Measurements from ENCODE around the gene CCNL2.
"Not testable (repeated sequence)": the region's sequence is repeated elsewhere in the genome, so short reads cannot be mapped to it uniquely, and the experiment has no call there.

CCNL2 gene

DNA sequence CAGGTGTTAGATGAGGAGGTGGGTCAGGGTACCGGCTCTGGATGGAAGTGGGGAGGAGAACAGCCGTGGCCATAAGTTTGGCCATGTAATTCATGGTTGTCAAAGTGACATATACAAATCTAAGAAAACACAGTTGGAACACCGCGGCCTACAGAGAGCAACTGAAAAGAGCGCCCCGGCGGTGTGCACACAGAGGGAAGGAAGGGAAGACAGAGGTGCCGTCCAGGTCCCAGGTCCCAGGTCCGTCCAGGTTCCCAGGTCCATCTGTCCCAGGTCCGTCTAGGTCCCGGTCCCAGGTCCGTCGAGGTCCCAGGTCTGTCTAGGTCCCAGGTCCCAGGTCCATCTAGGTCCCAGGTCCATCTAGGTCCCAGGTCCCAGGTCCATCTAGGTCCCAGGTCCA, 12.5 kb upstream of the CCNL2 start:
- Histone ChIP-seq H2BK15ac (ENCODE audit: low read depth, poor library complexity, severe bottlenecking) (no peak overlapping the region), H3K36me3 (ENCODE audit: control insufficient read depth in 1 of 2, insufficient read depth in 2 of 2, low read depth in 1 of 2, low read length in 2 of 2) (peaks cover 4 to 6% of the 10 kb centered on the region in 2 experiments), H3K4ac (ENCODE audit: low read depth in 1 of 2, low read length in 2 of 2) (no peak overlapping the region), H4K91ac (ENCODE audit: low read length) (no peak overlapping the region), H2BK12ac (ENCODE audit: low read length in 2 of 2) (no peak overlapping the region), H3K4me1 (ENCODE audit: control insufficient read depth, insufficient read depth, low read depth, low read length) (peaks cover 4% of the 10 kb centered on the region), H3K9ac (ENCODE audit: low read length) (no peak overlapping the region), H3K23ac (ENCODE audit: low read length in 2 of 2) (no peak overlapping the region), H2BK5ac (ENCODE audit: low read depth, low read length, poor library complexity, severe bottlenecking) (no peak overlapping the region), H3K14ac (ENCODE audit: low read length in 2 of 2) (no peak overlapping the region), H2AFZ (ENCODE audit: low read depth, low read length) (no peak overlapping the region), H3K79me1 (replicated peaks; ENCODE audit: low read length, poor library complexity, severe bottlenecking) (peaks cover 8% of the 10 kb centered on the region), H3K27me3 (ENCODE audit: control insufficient read depth in 1 of 2, insufficient read depth in 1 of 2, low read length in 2 of 2) (no peaks in the 10 kb centered on the region), H3K27ac (ENCODE audit: low read length, poor library complexity, severe bottlenecking) (no peak overlapping the region), H3K4me3 (ENCODE audit: insufficient read depth in 1 of 2, low read depth in 1 of 2, low read length in 2 of 2) (no peak overlapping the region), H4K8ac (ENCODE audit: low read length) (no peak overlapping the region), H3K9me3 (ENCODE audit: control insufficient read depth, low read length) (no peaks in the 10 kb centered on the region), H3K4me2 (ENCODE audit: low read length, poor library complexity, severe bottlenecking) (no peak overlapping the region), H2AK5ac (ENCODE audit: low read length, severe bottlenecking) (no peak overlapping the region), H3K18ac (ENCODE audit: low read depth in 1 of 2, low read length in 2 of 2) (no peak overlapping the region), H2BK120ac (ENCODE audit: low read depth, low read length) (no peak overlapping the region)
- WGBS = 97% methylated on average over 13 of the region's 13 CpGs
- no peak for DNase-seq

GRCh38 chr1:1410238-1410637, 11.1 kb upstream of the CCNL2 start:
- DNase-seq; H2AK5ac ChIP-seq (ENCODE audit: low read length, severe bottlenecking); H3K23ac ChIP-seq (ENCODE audit: low read length in 2 of 2); H3K27ac ChIP-seq (ENCODE audit: low read length, poor library complexity, severe bottlenecking); H3K18ac ChIP-seq (ENCODE audit: low read depth in 1 of 2, low read length in 2 of 2); H4K8ac ChIP-seq (ENCODE audit: low read length); H3K4me3 ChIP-seq (ENCODE audit: insufficient read depth in 1 of 2, low read depth in 1 of 2, low read length in 2 of 2); H3K9me3 ChIP-seq (ENCODE audit: control insufficient read depth, low read length); H2BK5ac ChIP-seq (ENCODE audit: low read depth, low read length, poor library complexity, severe bottlenecking); H2AFZ ChIP-seq (ENCODE audit: low read depth, low read length); H2BK120ac ChIP-seq (ENCODE audit: low read depth, low read length); H2BK15ac ChIP-seq (ENCODE audit: low read depth, poor library complexity, severe bottlenecking); H3K9ac ChIP-seq (ENCODE audit: low read length); H4K91ac ChIP-seq (ENCODE audit: low read length); H3K4ac ChIP-seq (ENCODE audit: low read depth in 1 of 2, low read length in 2 of 2); H3K4me2 ChIP-seq (ENCODE audit: low read length, poor library complexity, severe bottlenecking); H3K27me3 ChIP-seq (ENCODE audit: control insufficient read depth in 1 of 2, insufficient read depth in 1 of 2, low read length in 2 of 2); H3K14ac ChIP-seq (ENCODE audit: low read length in 2 of 2); H2BK12ac ChIP-seq (ENCODE audit: low read length in 2 of 2): not testable (repeated sequence)
- H3K4me1 ChIP-seq (ENCODE audit: control insufficient read depth, insufficient read depth, low read depth, low read length) = peaks cover 14% of the 10 kb centered on the region
- peaks cover 12 to 13% of the 10 kb centered on the region in 2 experiments for H3K36me3 ChIP-seq (ENCODE audit: control insufficient read depth in 1 of 2, insufficient read depth in 2 of 2, low read depth in 1 of 2, low read length in 2 of 2)
- WGBS = 76% methylated on average over 4 of the region's 8 CpGs
- H3K79me1 ChIP-seq (replicated peaks; ENCODE audit: low read length, poor library complexity, severe bottlenecking) = peaks cover 13% of the 10 kb centered on the region

GRCh38 chr1:1407636-1408318, 8.6 kb upstream of the CCNL2 start:
- Histone ChIP-seq H3K4ac (ENCODE audit: low read depth in 1 of 2, low read length in 2 of 2) (peak overlapping the region; percentile 63 to 96), H3K4me2 (ENCODE audit: low read length, poor library complexity, severe bottlenecking) (peak overlapping the region; percentile 23), H3K18ac (ENCODE audit: low read depth in 1 of 2, low read length in 2 of 2) (peak overlapping the region; percentile 88 to 89), H4K91ac (ENCODE audit: low read length) (peak overlapping the region; percentile 36), H3K27ac (ENCODE audit: low read length, poor library complexity, severe bottlenecking) (peak overlapping the region; percentile 15), H2AK5ac (ENCODE audit: low read length, severe bottlenecking) (no peak overlapping the region), H4K8ac (ENCODE audit: low read length) (peak overlapping the region; percentile 93), H3K4me1 (ENCODE audit: control insufficient read depth, insufficient read depth, low read depth, low read length) (peaks cover 15% of the 10 kb centered on the region), H3K23ac (ENCODE audit: low read length in 2 of 2) (no peak overlapping the region), H2BK12ac (ENCODE audit: low read length in 2 of 2) (no peak overlapping the region), H3K4me3 (ENCODE audit: insufficient read depth in 1 of 2, low read depth in 1 of 2, low read length in 2 of 2) (peak overlapping the region; percentile 91 to 95), H2BK120ac (ENCODE audit: low read depth, low read length) (peak overlapping the region; percentile 87), H2AFZ (ENCODE audit: low read depth, low read length) (no peak overlapping the region), H3K9me3 (ENCODE audit: control insufficient read depth, low read length) (no peaks in the 10 kb centered on the region), H3K9ac (ENCODE audit: low read length) (peak overlapping the region; percentile 94), H2BK15ac (ENCODE audit: low read depth, poor library complexity, severe bottlenecking) (peak overlapping the region; percentile 65), H3K36me3 (ENCODE audit: control insufficient read depth in 1 of 2, insufficient read depth in 2 of 2, low read depth in 1 of 2, low read length in 2 of 2) (peaks cover 28 to 32% of the 10 kb centered on the region in 2 experiments), H3K14ac (ENCODE audit: low read length in 2 of 2) (peak overlapping the region in 1 of 2 experiments; percentile 89), H3K27me3 (ENCODE audit: control insufficient read depth in 1 of 2, insufficient read depth in 1 of 2, low read length in 2 of 2) (no peaks in the 10 kb centered on the region), H2BK5ac (ENCODE audit: low read depth, low read length, poor library complexity, severe bottlenecking) (peak overlapping the region; percentile 21), H3K79me1 (replicated peaks; ENCODE audit: low read length, poor library complexity, severe bottlenecking) (peaks cover 13% of the 10 kb centered on the region)
- 9% methylated on average over 30 of the region's 41 CpGs for WGBS
- DNase-seq = peak; percentile 78

DNA sequence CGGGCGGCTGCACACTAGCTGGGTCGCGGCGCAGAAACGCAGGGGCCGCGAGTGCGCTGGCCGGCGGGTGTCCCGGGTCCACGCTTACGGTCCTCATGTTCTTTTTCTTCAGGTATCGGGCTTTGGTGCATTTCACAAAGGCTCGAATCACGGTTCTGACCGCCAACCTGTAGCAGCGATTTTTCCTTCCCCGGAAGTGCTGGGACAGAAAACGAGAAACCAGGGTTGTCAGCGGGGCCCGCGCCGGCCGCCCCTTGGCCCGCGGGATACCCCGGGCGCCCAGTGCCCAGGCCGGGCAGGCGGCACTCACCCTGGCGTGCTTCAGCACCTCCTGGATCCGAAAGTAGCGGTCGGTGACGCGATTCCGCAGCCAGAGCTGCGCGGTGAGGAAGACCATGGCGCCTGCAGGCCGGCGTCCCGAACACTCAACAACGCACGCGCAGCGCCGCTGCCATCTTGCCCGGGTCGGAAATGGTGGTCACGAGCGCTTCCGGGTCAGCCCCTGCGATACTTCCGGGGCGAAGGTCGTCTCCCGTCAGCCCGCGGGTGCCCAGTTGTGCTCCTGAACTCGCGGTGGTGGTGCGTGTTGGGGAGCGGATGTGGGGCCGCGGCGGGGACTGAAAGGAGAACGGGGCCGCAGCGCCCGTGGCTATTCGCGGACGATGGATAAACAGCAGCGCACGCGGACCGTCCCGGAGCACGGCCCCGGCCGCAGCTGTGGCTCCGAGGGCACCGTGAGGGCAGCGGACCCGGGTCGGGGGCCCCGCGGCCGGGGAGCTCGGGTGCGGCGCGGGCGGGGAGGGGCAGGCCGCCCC, 7.9 kb upstream of the CCNL2 start, which contains the start of gene MRPL20:
MRPL20 (minus strand) TSS at position 473 of the 815 bp plus-strand sequence; CDS start at position 397, 76 bp downstream.
- H2BK12ac ChIP-seq (ENCODE audit: low read length in 2 of 2) = no peak within 1 kb of the TSS
- H4K91ac ChIP-seq (ENCODE audit: low read length) = peak within 1 kb of the TSS; percentile 94
- H3K9me3 ChIP-seq (ENCODE audit: control insufficient read depth, low read length) = no peaks in the 10 kb centered on the region
- WGBS = under 1% methylated on average over 92 of the region's 98 CpGs
- H2AK5ac ChIP-seq (ENCODE audit: low read length, severe bottlenecking) = peak within 1 kb of the TSS; percentile 31
- peak within 1 kb of the TSS; percentile 55 for H3K27ac ChIP-seq (ENCODE audit: low read length, poor library complexity, severe bottlenecking)
- no peaks in the 10 kb centered on the region for H3K27me3 ChIP-seq (ENCODE audit: control insufficient read depth in 1 of 2, insufficient read depth in 1 of 2, low read length in 2 of 2)
- peak within 1 kb of the TSS; percentile 93 for H3K4me2 ChIP-seq (ENCODE audit: low read length, poor library complexity, severe bottlenecking)
- H3K9ac ChIP-seq (ENCODE audit: low read length) = peak within 1 kb of the TSS; percentile 94
- H2BK5ac ChIP-seq (ENCODE audit: low read depth, low read length, poor library complexity, severe bottlenecking) = peak within 1 kb of the TSS; percentile 21
- peaks cover 19% of the 10 kb centered on the region for H3K4me1 ChIP-seq (ENCODE audit: control insufficient read depth, insufficient read depth, low read depth, low read length)
- H3K4me3 ChIP-seq (ENCODE audit: insufficient read depth in 1 of 2, low read depth in 1 of 2, low read length in 2 of 2) = peak within 1 kb of the TSS; percentile 91 to 95
- H3K4ac ChIP-seq (ENCODE audit: low read depth in 1 of 2, low read length in 2 of 2) = peak within 1 kb of the TSS; percentile 72 to 98
- H3K14ac ChIP-seq (ENCODE audit: low read length in 2 of 2) = peak within 1 kb of the TSS in 1 of 2 experiments; percentile 89
- H2AFZ ChIP-seq (ENCODE audit: low read depth, low read length) = peak within 1 kb of the TSS; percentile 66
- peak within 1 kb of the TSS; percentile 65 for H2BK15ac ChIP-seq (ENCODE audit: low read depth, poor library complexity, severe bottlenecking)
- peaks cover 35 to 40% of the 10 kb centered on the region in 2 experiments for H3K36me3 ChIP-seq (ENCODE audit: control insufficient read depth in 1 of 2, insufficient read depth in 2 of 2, low read depth in 1 of 2, low read length in 2 of 2)
- peak within 1 kb of the TSS; percentile 92 to 98 for H3K18ac ChIP-seq (ENCODE audit: low read depth in 1 of 2, low read length in 2 of 2)
- H3K79me1 ChIP-seq (replicated peaks; ENCODE audit: low read length, poor library complexity, severe bottlenecking) = peaks cover 13% of the 10 kb centered on the region
- peak; percentile 92 for DNase-seq
- peak within 1 kb of the TSS; percentile 100 for H4K8ac ChIP-seq (ENCODE audit: low read length)
- H3K23ac ChIP-seq (ENCODE audit: low read length in 2 of 2) = peak within 1 kb of the TSS in 1 of 2 experiments; percentile 21
- H2BK120ac ChIP-seq (ENCODE audit: low read depth, low read length) = peak within 1 kb of the TSS; percentile 87

Measured in mesenchymal stem cell (in vitro differentiated cells and primary cell).